ENCODE data around the gene CHI3L1. TPM values are rescaled to one million over a fixed set of nuclear protein-coding genes. Genes with fewer than 3 reads are reported as not detected.

The CHI3L1 gene
- total and polyA plus RNA-seq, 10 donors, result 2.7 to 41.2 (median 15.5) TPM

- Histone ChIP-seq H3K4me1 (peaks cover 0 to 14% (median 8%) of the 10 kb centered on the region in 6 donors), H3K27ac (no peak overlapping the region), H3K4me3 (no peak overlapping the region), H3K36me3 (no peaks in the 10 kb centered on the region), H3K27me3 (replicated peaks in 1 of 7) (peaks cover 0 to 63% (median 0%) of the 10 kb centered on the region in 7 donors), H3K9me3 (peaks cover 0 to 6% (median 0%) of the 10 kb centered on the region in 8 donors)
- intact Hi-C loops (cut with DNase I; ENCODE audit: low total_unique reads), result no loop called here
- TF ChIP-seq CTCF (IDR thresholded peaks at IDR 0.05 in 8 of 11, conservative IDR thresholded peaks at IDR 0.05 in 3 of 11), result no peak
- TF ChIP-seq POLR2A (IDR thresholded peaks at IDR 0.05), result no peak
- 74 to 85% (median 82%) methylated on average over 8 of the region's 8 CpGs for WGBS, 5 donors
- DNase-seq, result peak; percentile 34
These were observed 46.5 kb downstream of the CHI3L1 start for GRCh38 chr1:203139976-203140475.

GRCh38 chr1:203138066-203138465 is 48.4 kb downstream of the CHI3L1 start:
- H3K4me3 ChIP-seq, result no peak overlapping the region
- H3K4me1 ChIP-seq, result peaks cover 0 to 17% (median 8%) of the 10 kb centered on the region in 6 donors
- no peaks in the 10 kb centered on the region for H3K36me3 ChIP-seq
- H3K9me3 ChIP-seq, result peaks cover 0 to 2% (median 0%) of the 10 kb centered on the region in 8 donors
- no peak for TF ChIP-seq POLR2AphosphoS5 (IDR thresholded peaks at IDR 0.05)
- TF ChIP-seq POLR2A (IDR thresholded peaks at IDR 0.05), result no peak
- no peak for TF ChIP-seq CTCF (IDR thresholded peaks at IDR 0.05 in 8 of 11, conservative IDR thresholded peaks at IDR 0.05 in 3 of 11)
- intact Hi-C loops (cut with DNase I; ENCODE audit: low total_unique reads), result no loop called here
- H3K27ac ChIP-seq, result no peak overlapping the region
- WGBS, 5 donors, result 74 to 92% (median 83%) methylated on average over 3 of the region's 3 CpGs
- peaks cover 0 to 70% (median 0%) of the 10 kb centered on the region in 7 donors for H3K27me3 ChIP-seq (replicated peaks in 1 of 7)
- no peak for DNase-seq

DNA sequence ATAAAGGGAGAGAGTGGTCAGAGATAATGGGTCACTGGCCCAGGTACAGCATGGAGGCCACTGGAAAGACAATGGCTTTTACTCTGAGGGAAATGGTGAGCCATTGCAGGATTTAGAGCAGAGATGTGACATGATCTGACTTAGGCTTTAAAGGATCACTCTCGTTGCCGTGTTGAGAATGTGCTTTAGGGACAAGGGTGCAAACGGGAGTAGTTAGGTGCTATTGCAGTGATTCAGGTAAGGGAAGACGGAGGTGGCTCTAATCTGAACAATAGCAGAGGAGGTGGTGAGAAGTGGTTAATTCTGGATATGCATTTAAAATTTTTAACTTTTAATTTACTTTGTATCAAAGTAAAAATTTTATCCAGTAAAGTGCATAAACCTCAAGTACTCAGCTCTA is 49.2 kb downstream of the CHI3L1 start:
- intact Hi-C loops (cut with DNase I; ENCODE audit: low total_unique reads), result no loop called here

More for the DNA sequence above, 49.2 kb downstream of the CHI3L1 start:
- H3K4me3 ChIP-seq, result no peak overlapping the region
- H3K9me3 ChIP-seq, result no peaks in the 10 kb centered on the region
- WGBS, 5 donors, result 83 to 94% (median 92%) methylated on average over 4 of the region's 4 CpGs
- no peak for DNase-seq
- no peak overlapping the region for H3K27ac ChIP-seq
- peaks cover 0 to 72% (median 0%) of the 10 kb centered on the region in 7 donors for H3K27me3 ChIP-seq (replicated peaks in 1 of 7)
- H3K36me3 ChIP-seq, result no peaks in the 10 kb centered on the region
- peaks cover 0 to 17% (median 8%) of the 10 kb centered on the region in 6 donors for H3K4me1 ChIP-seq
- TF ChIP-seq POLR2A (IDR thresholded peaks at IDR 0.05) (no peak), CTCF (IDR thresholded peaks at IDR 0.05 in 8 of 11, conservative IDR thresholded peaks at IDR 0.05 in 3 of 11) (no peak), POLR2AphosphoS5 (IDR thresholded peaks at IDR 0.05) (no peak)
